ENCODE results near the gene RTP5.

RTP5 gene

GRCh38 chr2:241892299-241893137 is 23.0 kb downstream of the RTP5 start:
- H3K27me3 Mint-ChIP-seq = peaks cover 3% of the 10 kb centered on the region
- H3K9me3 Mint-ChIP-seq = no peaks in the 10 kb centered on the region
- peak; percentile 24 for DNase-seq
- H3K4me3 Mint-ChIP-seq = no peak overlapping the region
- no peak overlapping the region for H3K27ac Mint-ChIP-seq
- peaks cover 24% of the 10 kb centered on the region for H3K36me3 Mint-ChIP-seq (ENCODE audit: low read depth)
- peaks cover 20% of the 10 kb centered on the region for H3K4me1 Mint-ChIP-seq (ENCODE audit: low read depth)

- Mint-ChIP-seq H3K4me1 (ENCODE audit: low read depth) (peaks cover 15% of the 10 kb centered on the region), H3K9me3 (no peaks in the 10 kb centered on the region), H3K27ac (no peak overlapping the region), H3K36me3 (ENCODE audit: low read depth) (peaks cover 26% of the 10 kb centered on the region), H3K27me3 (peaks cover 3% of the 10 kb centered on the region), H3K4me3 (no peak overlapping the region)
- DNase-seq = no peak
Measured at GRCh38 chr2:241893265-241893664, 23.7 kb downstream of the RTP5 start.

GRCh38 chr2:241894056-241894641 is 24.6 kb downstream of the RTP5 start:
- no peak overlapping the region for H3K27ac Mint-ChIP-seq

DNA sequence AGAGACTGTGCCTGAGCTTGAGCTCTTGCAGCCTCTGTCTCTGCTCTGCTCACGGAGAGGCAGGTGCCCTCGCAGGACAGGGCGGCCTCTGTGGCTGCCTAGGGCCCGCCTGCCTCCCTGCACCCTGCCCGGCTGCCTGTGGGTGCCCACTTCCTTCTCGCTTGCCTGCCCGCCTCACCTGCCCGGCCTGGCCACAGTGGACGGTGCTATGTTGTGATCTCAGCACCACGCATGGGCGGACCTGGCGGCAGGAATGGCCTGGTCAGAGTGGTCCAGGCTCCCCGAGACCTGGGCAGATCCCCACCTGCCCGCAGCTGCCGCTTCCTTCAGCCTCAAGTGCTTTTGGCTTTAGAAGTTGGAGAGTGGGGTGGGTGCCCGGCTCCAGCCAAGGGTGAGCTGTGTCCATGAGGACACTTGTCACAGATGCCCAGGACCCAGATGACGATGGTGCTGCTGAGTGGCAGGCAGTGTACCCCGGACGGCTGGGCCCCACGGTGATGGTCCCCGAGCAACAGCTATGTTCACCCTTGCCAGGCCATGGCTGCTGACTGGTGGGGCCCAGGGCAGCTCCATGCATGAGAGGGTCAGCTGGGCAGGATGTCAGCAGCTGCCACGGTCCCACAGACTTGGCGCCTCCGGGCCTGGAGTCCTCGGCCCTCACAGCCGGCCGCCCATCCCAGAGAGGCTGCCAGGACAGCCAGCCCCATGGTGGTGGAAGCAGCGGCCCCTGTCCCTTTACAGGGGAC is 25.3 kb downstream of the RTP5 start:
- Mint-ChIP-seq H3K36me3 (ENCODE audit: low read depth) (peaks cover 26% of the 10 kb centered on the region), H3K9me3 (no peaks in the 10 kb centered on the region), H3K4me3 (no peak overlapping the region), H3K4me1 (ENCODE audit: low read depth) (peaks cover 10% of the 10 kb centered on the region), H3K27me3 (peaks cover 3% of the 10 kb centered on the region), H3K27ac (no peak overlapping the region)
- peak; percentile 20 for DNase-seq

More at GRCh38 chr2:241894056-241894641, 24.6 kb downstream of the RTP5 start:
- H3K27me3 Mint-ChIP-seq = peaks cover 3% of the 10 kb centered on the region
- H3K9me3 Mint-ChIP-seq = no peaks in the 10 kb centered on the region
- peak; percentile 23 for DNase-seq
- no peak overlapping the region for H3K4me3 Mint-ChIP-seq
- peaks cover 11% of the 10 kb centered on the region for H3K4me1 Mint-ChIP-seq (ENCODE audit: low read depth)
- peaks cover 27% of the 10 kb centered on the region for H3K36me3 Mint-ChIP-seq (ENCODE audit: low read depth)

DNA sequence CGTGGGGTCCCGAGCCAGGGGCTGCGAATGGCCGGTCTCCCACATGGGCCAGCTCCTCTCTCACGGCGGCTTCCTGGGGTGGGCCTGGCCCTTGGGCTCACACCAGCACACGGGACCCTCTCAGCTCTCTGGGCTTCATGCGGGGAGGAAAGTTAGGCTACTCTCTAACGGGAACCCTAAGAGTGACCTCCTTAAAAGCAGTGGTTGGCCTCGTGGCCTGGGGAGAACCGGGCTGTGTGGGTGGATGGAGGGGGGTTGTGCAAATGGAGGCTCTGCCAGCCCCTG is 25.8 kb downstream of the RTP5 start:
- Mint-ChIP-seq H3K4me3 (no peak overlapping the region), H3K9me3 (no peaks in the 10 kb centered on the region), H3K4me1 (ENCODE audit: low read depth) (peaks cover 10% of the 10 kb centered on the region), H3K36me3 (ENCODE audit: low read depth) (peaks cover 25% of the 10 kb centered on the region), H3K27me3 (peaks cover 3% of the 10 kb centered on the region), H3K27ac (peak overlapping the region; percentile 82)
- DNase-seq = no peak

DNA sequence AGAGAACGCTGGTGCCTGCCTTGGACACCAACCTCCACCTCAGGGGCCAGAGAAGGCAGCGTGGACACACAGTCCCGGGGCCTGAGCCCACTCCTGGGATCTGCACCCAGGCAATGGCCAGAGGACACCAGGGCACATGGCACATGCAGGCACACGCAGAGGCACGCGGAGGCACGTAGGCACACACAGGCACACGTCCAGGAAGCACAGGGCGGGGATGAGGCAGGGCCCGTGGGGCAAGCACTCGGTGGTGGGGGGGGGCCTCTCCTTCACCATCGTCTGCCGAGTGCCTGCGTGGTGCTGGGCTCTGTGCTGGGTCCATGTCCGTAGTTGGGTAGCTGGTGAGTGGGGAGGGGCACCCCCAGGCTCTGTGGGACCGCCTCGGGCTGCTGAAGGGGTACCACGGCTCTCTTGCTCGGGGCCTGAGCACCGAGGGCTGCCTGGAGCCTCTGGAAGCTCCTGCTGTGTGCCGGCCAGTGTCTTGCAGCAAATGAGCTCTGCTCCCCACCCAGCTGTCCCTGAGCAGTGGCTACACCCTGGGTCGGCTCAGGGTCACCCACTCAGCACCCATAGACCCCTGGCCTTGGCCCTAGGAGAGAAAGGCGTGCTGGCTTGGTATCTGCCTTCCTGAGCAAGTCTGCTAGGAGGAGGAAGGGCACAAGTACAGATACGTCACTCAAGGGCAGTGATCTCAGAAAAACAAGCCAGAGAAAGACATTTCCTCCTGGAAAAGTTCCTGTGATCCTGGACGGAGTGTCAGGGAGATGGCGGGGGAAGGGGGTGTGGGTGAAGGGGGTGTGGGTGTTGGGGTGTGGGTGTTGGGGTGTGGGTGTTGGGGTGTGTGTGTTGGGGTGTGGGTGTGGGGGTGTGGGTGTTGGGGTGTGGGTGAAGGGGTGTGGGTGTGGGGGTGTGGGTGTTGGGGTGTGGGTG is 26.4 kb downstream of the RTP5 start:
- H3K27ac Mint-ChIP-seq = peak overlapping the region; percentile 97
- peaks cover 10% of the 10 kb centered on the region for H3K4me1 Mint-ChIP-seq (ENCODE audit: low read depth)
- no peaks in the 10 kb centered on the region for H3K9me3 Mint-ChIP-seq
- peaks cover 23% of the 10 kb centered on the region for H3K36me3 Mint-ChIP-seq (ENCODE audit: low read depth)
- H3K27me3 Mint-ChIP-seq = peaks cover 3% of the 10 kb centered on the region
- no peak for DNase-seq
- H3K4me3 Mint-ChIP-seq = peak overlapping the region; percentile 63

DNA sequence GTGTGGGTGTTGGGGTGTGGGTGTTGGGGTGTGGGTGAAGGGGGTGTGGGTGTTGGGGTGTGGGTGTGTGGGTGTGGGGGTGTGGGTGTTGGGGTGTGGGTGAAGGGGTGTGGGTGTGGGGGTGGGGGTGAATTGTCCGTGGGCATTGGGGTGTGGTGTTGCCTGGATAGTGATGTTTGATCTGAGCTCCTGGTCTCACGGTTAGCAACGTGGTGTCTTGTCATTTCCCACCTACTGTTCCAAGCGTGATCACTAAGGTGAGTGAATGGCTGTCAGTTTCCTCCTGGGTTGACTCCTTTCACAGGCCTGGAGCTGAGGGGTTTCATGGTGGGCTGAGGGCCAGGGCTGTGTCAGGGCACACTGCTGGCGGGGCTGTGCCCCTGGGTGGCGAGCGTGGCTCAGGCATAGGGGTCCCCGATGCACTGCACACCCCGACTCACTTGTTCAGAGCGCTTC is 27.2 kb downstream of the RTP5 start:
- peak overlapping the region; percentile 87 for H3K27ac Mint-ChIP-seq
- DNase-seq = no peak
- no peaks in the 10 kb centered on the region for H3K9me3 Mint-ChIP-seq
- peak overlapping the region; percentile 20 for H3K4me3 Mint-ChIP-seq
- peaks cover 11% of the 10 kb centered on the region for H3K4me1 Mint-ChIP-seq (ENCODE audit: low read depth)
- peaks cover 3% of the 10 kb centered on the region for H3K27me3 Mint-ChIP-seq
- H3K36me3 Mint-ChIP-seq (ENCODE audit: low read depth) = peaks cover 26% of the 10 kb centered on the region

GRCh38 chr2:241897231-241897916 is 27.8 kb downstream of the RTP5 start:
- Mint-ChIP-seq H3K4me1 (ENCODE audit: low read depth) (peaks cover 12% of the 10 kb centered on the region), H3K27ac (peak overlapping the region; percentile 87), H3K27me3 (peaks cover 3% of the 10 kb centered on the region), H3K4me3 (no peak overlapping the region), H3K36me3 (ENCODE audit: low read depth) (peaks cover 26% of the 10 kb centered on the region), H3K9me3 (no peaks in the 10 kb centered on the region)
- no peak for DNase-seq

GRCh38 chr2:241898463-241899270 is 29.1 kb downstream of the RTP5 start:
- H3K27me3 Mint-ChIP-seq = peaks cover 3% of the 10 kb centered on the region
- H3K9me3 Mint-ChIP-seq = no peaks in the 10 kb centered on the region
- no peak for DNase-seq
- peaks cover 26% of the 10 kb centered on the region for H3K36me3 Mint-ChIP-seq (ENCODE audit: low read depth)
- H3K27ac Mint-ChIP-seq = no peak overlapping the region
- peaks cover 12% of the 10 kb centered on the region for H3K4me1 Mint-ChIP-seq (ENCODE audit: low read depth)
- no peak overlapping the region for H3K4me3 Mint-ChIP-seq

DNA sequence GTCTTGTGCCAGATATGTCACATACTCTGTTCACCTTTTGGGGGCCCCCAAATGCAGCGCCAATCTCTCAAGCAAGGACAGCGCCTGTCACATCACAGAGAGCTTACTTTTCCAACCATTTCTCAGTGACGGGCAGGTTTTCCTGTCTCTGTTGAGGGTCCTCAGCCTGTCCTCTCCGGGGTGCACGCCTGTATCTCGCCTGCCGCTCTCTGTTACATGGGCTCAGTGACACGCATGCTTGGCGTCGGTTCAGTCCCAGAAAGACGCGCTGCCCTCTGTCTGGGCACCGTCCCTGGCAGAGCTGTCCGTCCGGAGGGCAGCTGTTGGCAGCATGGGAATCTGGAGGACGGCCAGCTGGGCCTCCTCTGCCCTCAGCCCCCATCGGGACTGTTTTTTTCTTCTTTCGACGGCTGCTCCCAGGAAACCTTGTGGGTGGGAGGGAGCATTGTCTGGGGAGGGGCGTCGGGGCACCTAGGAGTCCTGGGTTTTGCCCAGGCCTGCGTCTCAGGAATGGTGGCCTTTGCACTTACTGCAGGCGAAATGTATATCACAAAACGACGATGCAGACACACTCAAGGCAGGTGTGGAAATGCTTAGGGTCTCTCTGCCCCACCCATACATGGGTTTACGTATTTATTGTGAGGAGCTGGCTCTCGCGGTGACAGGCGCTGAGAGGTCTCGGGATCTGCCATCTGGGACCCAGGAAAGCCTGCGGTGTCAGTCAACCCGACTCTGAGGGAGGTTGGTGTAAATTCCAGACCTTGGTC is 30.9 kb downstream of the RTP5 start:
- no peak for DNase-seq
- Mint-ChIP-seq H3K4me3 (no peak overlapping the region), H3K27ac (no peak overlapping the region)

DNA sequence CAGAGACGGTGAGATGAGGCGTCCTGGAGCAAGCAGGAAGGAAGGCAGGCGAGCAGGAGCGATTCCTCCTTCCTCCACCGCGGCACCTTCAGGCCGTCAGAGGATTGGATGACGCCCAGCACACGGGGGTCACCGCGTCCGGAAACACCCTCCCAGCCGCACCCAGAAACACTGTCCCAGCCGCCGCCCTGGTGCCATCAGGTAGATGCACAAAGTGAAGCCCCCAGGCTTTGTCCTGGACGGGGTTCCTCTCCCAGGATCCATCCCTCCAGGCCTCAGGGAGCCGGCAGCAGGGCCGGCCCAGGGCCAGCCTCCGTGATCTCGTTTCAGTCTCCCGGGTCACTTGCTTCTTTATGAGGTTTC is 31.5 kb downstream of the RTP5 start:
- Mint-ChIP-seq H3K9me3 (no peaks in the 10 kb centered on the region), H3K27me3 (peaks cover 3% of the 10 kb centered on the region), H3K36me3 (ENCODE audit: low read depth) (peaks cover 31% of the 10 kb centered on the region), H3K4me3 (no peak overlapping the region), H3K27ac (no peak overlapping the region), H3K4me1 (ENCODE audit: low read depth) (peaks cover 10% of the 10 kb centered on the region)
- no peak for DNase-seq

More for the DNA sequence above, 30.9 kb downstream of the RTP5 start:
- H3K27me3 Mint-ChIP-seq = peaks cover 3% of the 10 kb centered on the region
- peaks cover 12% of the 10 kb centered on the region for H3K4me1 Mint-ChIP-seq (ENCODE audit: low read depth)
- no peaks in the 10 kb centered on the region for H3K9me3 Mint-ChIP-seq
- peaks cover 26% of the 10 kb centered on the region for H3K36me3 Mint-ChIP-seq (ENCODE audit: low read depth)

DNA sequence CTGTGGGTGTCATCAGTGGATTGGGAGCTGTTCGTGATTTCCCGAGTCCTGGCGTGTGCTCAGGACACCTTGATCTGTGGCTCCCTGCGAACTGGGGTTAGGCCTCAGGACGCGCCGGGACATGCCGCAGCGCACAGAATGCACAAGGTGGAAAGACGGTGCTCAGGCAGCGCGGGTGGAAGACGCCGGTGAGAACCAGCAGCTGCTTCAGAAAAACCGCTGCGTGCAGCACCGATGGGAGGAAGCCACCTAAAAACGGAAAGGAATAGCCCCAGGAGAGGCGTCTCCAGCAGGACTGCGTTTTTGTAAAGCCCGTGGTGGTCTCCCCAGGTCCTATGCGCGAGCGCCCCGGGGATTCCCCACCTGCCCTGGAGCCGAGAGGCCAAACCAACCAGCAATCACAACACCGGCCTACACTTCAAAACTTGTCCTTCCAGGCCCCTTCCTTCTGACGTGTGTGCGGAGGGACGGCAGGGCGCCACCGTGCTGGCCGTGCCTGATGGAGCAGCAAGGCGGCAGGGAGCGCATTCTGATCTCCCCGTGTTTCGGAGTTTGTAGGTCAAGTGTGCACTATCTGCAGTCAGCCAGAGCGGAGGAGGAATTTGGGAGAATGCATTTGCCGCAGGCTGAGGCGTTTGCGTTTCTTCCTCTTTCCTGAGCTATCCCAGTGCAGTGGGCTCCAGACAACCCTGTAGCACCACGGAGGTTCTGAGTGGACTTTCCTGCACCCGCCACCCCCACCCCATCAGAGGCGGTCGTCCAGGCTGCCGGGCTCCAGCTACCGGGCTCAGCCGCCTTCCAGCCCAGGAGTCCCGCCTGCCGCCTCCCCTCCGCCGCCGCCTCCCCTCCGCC is 32.2 kb downstream of the RTP5 start:
- H3K36me3 Mint-ChIP-seq (ENCODE audit: low read depth) = peaks cover 32% of the 10 kb centered on the region
- H3K27ac Mint-ChIP-seq = no peak overlapping the region
- H3K4me1 Mint-ChIP-seq (ENCODE audit: low read depth) = peaks cover 7% of the 10 kb centered on the region
- H3K4me3 Mint-ChIP-seq = no peak overlapping the region
- no peak for DNase-seq
- H3K27me3 Mint-ChIP-seq = no peaks in the 10 kb centered on the region
- no peaks in the 10 kb centered on the region for H3K9me3 Mint-ChIP-seq
